HTR-8/SVneo (cell line): ENCODE results near the gene ZNF202.

Source experiments
- DNase-seq: peaks from one replicate; pipeline ENCODE4 v3.0.0; 2011; ENCODE audit warnings: low spot score, mixed read lengths; ENCODE audit not compliant: insufficient read length
- FAIRE-seq: peaks from 2 replicates; lab custom pipeline; 2011; peaks lifted over from hg19 to GRCh38; lab: Jason Lieb, UNC

The ZNF202 gene

DNA sequence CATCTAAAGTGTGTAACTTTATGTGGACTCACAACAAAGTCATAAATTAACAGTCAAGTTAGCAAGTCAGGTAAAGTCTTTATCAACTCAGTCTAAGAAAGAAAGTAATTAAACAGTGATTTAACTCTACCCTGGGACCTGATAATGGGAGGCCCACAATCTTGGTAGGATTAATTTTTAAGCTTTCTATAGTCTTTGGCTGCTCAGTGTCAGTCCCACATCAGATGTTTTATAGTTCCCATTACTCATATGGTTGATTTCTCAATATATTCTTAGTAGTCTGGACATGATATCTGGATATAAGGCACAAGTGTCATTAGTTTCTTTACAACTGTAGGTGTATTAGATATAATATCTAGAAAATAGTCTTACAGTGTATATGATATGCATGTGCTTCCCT lies 48.5 kb downstream of the ZNF202 start:
- no peak for FAIRE-seq

DNA sequence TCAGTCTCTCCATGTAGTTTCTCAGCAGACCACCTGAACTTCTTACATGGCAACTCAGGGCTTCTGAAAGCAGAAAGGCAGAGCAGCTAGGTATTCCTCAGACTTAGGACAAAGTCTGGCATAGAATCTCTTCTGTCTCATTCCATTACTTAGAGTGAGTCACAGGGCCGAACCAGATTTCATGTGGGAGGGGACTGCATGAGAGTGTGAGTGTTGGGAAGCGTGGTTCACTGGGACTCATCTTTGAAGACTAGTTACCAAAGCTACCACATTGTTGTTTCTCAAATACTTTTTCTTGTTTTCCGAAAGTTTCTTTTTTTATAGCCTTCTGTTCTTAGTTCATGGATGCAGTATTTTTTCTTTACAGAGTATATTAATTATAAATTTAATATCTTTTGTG lies 51.0 kb downstream of the ZNF202 start:
- DNase-seq (no peak), FAIRE-seq (no peak)

More for the DNA sequence above, 48.5 kb downstream of the ZNF202 start:
- no peak for DNase-seq

DNA sequence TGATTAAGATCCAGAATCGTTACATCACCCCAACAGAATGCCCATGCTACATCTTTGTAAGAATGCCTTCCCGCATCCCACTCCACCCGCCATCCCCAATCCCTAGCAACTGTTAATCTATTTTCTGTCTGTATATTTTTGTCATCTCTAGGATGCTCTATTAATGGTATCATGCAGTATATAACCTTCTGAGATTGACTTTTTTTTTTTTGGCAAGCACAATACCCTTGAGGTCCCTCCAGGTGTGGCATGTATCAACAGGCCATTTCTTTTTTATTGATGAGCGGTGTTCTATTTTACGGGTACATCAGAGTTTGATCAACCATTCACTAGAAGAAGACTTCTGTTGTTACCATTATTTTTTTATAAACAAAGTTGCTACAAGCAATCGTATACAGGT lies 56.9 kb downstream of the ZNF202 start:
- no peak for FAIRE-seq
- DNase-seq, result no peak

DNA sequence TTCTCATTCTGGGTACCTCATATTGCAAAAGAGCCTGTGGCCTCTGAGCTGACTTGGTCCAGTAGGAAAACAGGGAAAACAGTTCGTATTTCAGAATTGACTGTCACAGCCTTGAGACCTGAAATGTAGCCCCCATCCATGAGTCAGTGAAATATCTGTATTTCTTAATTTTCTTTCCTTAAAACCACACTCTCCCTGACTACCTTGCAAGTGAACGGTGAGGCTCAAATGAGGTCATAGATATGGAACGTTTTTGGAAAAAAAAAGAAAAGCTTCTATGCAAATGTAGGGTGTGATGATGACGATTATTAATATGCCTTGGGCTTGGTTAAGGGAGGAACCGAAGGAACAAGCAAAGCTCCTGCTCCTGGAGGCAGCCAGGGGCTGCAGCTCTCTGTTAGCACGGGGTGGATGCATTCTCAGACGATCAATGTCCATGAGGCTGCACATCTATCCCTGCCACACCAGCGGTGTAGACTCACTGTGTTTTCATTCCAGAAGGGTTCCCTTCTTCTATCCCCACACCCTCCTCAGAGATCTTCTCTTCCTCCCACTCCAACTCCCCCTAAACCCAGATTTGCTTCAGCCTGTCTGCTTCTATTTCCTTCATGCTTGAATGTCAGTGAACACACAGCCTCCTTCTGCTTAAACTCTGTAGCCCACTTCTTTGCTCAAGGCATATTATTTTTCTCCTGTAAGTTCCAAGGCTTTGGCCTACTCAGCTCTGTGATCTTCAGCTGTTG lies 57.9 kb downstream of the ZNF202 start:
- no peak for DNase-seq
- FAIRE-seq, result no peak

DNA sequence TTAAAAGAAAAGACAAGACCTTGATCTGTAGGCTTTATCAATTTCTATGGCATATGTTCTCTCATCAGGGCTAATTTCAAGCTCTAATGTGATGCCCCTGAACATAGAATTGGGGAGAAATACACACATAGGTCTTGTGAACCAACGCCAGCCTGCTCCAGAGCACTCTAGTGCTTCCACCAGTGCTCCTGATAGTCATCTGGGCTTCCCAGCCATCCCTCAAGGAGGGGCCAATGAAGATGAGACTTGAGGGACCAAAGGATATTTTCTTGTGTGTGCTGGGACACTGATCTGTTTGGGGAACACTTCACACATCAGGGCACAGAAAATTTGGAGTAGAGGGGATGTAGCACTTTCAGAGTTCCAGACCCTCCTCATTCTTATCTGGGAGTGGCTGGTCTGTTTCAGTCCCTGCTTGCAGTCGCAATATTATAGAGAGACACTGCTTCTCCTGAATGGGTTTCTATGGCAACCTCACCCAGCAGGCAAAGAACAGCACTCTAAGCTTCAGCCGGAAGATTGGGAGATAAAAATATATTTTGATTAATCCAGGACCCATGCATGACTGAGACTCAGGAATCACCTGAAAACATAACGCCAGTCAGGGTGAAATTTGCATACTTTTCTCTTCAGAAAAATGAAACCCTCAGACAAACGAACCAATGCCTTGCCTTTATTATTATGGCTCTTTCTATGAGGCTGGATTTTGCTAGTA lies 58.6 kb downstream of the ZNF202 start:
- no peak for FAIRE-seq

DNA sequence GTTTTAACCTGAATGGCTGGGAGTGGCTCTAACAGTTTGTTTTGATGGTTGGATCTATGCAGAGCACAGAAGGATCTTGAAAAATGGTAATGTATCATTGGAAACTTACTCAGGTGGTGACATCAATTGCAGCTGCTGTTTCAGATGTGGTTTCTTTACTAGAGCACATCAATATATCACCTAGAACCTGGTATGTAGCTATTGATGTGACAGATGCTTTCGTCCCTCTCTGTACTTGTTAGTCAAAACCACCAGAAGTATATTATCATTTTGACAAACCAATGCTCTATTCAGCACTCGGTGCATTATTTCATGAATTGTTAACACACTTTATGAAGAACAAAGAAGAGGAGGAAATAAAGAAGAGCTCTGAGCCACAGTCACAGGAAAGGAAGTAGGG lies 60.4 kb downstream of the ZNF202 start:
- FAIRE-seq, result no peak

More for the DNA sequence above, 58.6 kb downstream of the ZNF202 start:
- no peak for DNase-seq

DNA sequence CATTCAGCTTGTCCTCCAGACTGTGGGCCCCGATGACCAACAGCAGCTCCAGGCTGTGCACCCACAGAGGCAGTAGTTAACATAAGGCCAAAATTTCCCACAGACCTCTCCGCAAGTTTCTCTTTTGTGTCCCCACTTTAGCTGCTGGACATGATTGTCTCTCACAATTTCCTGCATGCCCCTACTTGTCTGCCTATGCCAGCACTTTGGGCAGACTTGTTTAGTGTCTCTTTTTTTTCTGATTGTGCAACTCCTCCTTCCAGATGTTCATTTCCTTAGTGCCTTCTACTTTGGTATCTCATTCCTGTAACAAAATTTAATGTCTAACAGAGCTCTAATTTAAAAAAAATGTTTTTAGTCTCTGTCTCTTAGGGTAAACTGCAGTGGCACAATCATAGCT lies 63.2 kb downstream of the ZNF202 start:
- DNase-seq (no peak), FAIRE-seq (no peak)

More for the DNA sequence above, 60.4 kb downstream of the ZNF202 start:
- no peak for DNase-seq

DNA sequence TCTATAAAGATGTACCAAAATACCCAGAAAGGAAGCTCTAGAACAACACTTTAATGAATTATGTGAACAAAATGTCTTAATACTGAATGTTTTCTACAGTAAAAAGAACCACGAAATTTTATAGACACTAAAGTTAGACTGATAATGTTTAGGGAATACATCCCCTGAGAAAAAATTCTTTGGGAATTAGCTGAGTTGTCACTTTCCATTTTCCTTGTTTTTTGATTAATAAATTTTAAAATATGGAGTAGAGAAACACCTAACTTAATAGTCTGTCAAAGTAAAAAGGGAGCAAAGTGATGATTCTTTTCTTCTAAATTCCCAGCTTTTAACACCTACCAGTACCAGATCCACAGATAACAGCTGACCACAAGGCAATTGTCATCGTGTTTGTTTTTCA lies 64.0 kb downstream of the ZNF202 start:
- FAIRE-seq (no peak), DNase-seq (no peak)

DNA sequence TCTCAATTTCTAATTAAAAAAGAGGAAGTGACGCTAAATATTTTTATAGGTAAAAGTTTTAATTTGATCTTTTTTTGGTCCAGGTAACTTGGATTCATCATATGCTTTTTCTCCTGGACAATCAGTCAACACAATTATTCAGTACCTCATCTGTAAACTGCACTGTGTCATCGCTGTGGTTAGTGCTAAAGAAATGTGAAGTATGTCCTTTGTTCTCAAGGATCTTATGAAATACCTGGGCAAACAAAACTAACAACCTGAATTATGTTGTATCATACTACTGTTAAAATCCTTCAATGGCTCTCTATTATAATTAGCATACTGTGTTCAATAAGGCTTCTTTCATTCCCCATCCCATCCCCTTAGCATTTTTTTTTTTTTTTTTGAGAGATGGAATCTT lies 67.2 kb downstream of the ZNF202 start:
- DNase-seq, result no peak

More for the DNA sequence above, 67.2 kb downstream of the ZNF202 start:
- FAIRE-seq, result no peak
